22Rv1 (cell line): ENCODE data around the gene POLE4.

Experiments
- CTCF ChIP-seq: fragments of 450-650 bp; IDR thresholded peaks from 2 replicates; pipeline ENCODE4 v1.5.1; 2017; ENCODE audit warnings: mild to moderate bottlenecking
- ZFX ChIP-seq: fragments of 450-650 bp; IDR thresholded peaks from 2 replicates; pipeline ENCODE4 v1.6.1; 2017; ENCODE audit warnings: antibody characterized with exemption, borderline replicate concordance

DNA sequence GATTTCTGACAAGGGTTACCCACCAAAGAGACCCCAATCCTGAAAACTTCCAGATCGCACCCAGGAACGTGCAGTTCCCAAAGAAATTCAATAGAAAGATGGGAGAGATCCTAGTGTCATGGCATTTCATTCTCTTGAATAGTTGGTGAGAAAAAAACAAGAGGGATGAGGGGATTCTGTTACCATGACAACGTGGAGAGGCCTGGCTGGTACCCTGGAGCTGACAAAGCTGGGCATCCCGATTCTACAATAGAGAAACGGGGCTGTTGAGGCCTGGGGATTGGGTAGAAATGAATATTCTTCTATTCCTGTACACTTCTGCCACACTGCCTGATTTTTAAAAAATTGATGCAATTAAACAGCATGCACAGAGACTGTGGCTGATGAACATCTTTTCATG is 41.0 kb downstream of the POLE4 start:
- TF ChIP-seq CTCF = no peak
- no peak for TF ChIP-seq ZFX
